Adrenal gland (tissue), 5 donors: ENCODE results near the gene PTGES2.

Source experiments
- CTCF ChIP-seq, 6 experiments: fragments of 450-650 bp in 4 of 6; fragments of 200-600 bp in 2 of 6; sonication (generic) in 1 of 6; IDR thresholded peaks; 1 replicate in 5 of 6; 2 replicates in 1 of 6; pipeline versions ENCODE4 v1.5.1 to v1.8.0; 2016 to 2021; ENCODE audit warnings: antibody characterized with exemption in 6 of 6, mild to moderate bottlenecking in 2 of 6, moderate library complexity in 1 of 6
- POLR2A ChIP-seq, 2 donors: fragments of 450-650 bp; IDR thresholded peaks; one replicate each; pipeline ENCODE4 v1.6.1; 2017; ENCODE audit warnings: antibody characterized with exemption in 2 of 2, mild to moderate bottlenecking in 2 of 2, moderate library complexity in 1 of 2
- donor health status: DM: no; HTN: no; CAD: no.

- TF ChIP-seq CTCF (IDR thresholded peaks at IDR 0.05): no peak
- TF ChIP-seq POLR2A (IDR thresholded peaks at IDR 0.05): no peak
Observed at GRCh38 chr9:128121924-128122808, 5.4 kb downstream of the PTGES2 start.
